PC-3 (cell line): Measurements from ENCODE around the gene CYTIP.

Experiments
- CTCF ChIP-seq: fragments of 300-600 bp; sonication (generic); conservative IDR thresholded peaks from 2 replicates; pipeline ENCODE4 v1.5.1; 2017; ENCODE audit warnings: antibody characterized with exemption, low read depth, mild to moderate bottlenecking, low read length
- EZH2 ChIP-seq: fragments of 300-600 bp; sonication (generic); IDR thresholded peaks from one replicate; pipeline ENCODE4 v1.6.1; 2017; ENCODE audit warnings: antibody characterized with exemption, mild to moderate bottlenecking, low read length; ENCODE audit not compliant: unreplicated experiment
- EZH2phosphoT487 ChIP-seq: fragments of 300-600 bp; sonication (generic); IDR thresholded peaks from 2 replicates; pipeline ENCODE4 v1.6.1; 2018; ENCODE audit warnings: mild to moderate bottlenecking, antibody characterized with exemption, low read length, borderline replicate concordance

DNA sequence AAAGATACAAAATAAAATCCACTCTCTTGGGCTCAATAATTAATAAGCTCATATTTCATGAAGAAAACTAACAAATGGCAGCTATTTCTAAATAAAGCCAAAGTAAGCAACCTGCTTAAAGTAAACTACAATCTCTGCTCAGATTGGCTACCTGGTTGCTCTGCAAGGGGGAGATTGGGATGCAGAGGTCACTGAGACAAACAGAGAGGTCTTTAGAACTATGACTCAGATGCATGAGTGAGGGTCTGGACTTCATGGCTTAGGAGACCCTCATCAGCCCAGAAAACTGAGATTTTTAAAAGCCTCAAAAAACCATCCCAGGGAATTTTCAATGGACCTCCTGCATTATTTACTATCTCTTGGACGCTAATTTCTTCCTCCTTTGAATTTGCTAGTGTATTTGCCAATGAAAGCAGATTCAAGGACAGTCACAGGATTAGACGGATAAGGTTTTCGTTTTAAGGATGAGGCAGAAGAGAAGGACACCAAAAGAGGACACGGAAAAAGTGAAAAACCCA, 17.4 kb downstream of the CYTIP start:
- TF ChIP-seq CTCF, result no peak
- TF ChIP-seq EZH2, result no peak
- no peak for TF ChIP-seq EZH2phosphoT487
